Measurements from ENCODE around the gene PMS2.

Gene PMS2

GRCh38 chr7:6027806-6028365 is 19.0 kb upstream of the PMS2 start:
- no peak for DNase-seq (ENCODE audit: low read depth)
- in situ Hi-C loops (cut with HindIII; ENCODE audit: low sequenced_read_pairs) = no loop called here
- H3K4me3 ChIP-seq (ENCODE audit: low read depth, low read length) = no peak overlapping the region
- TF ChIP-seq CTCF (IDR thresholded peaks at IDR 0.05; ENCODE audit: low read depth, low read length, missing control alignments) = no peak

GRCh38 chr7:6026820-6027311 is 18.0 kb upstream of the PMS2 start:
- in situ Hi-C loops (cut with HindIII; ENCODE audit: low sequenced_read_pairs) = no loop called here
- no peak for DNase-seq (ENCODE audit: low read depth)
- no peak for TF ChIP-seq CTCF (IDR thresholded peaks at IDR 0.05; ENCODE audit: low read depth, low read length, missing control alignments)
- no peak overlapping the region for H3K4me3 ChIP-seq (ENCODE audit: low read depth, low read length)

GRCh38 chr7:6026011-6026819 is 17.4 kb upstream of the PMS2 start:
- no peak for DNase-seq (ENCODE audit: low read depth)
- in situ Hi-C loops (cut with HindIII; ENCODE audit: low sequenced_read_pairs) = no loop called here
- TF ChIP-seq CTCF (IDR thresholded peaks at IDR 0.05; ENCODE audit: low read depth, low read length, missing control alignments) = no peak
- H3K4me3 ChIP-seq (ENCODE audit: low read depth, low read length) = no peak overlapping the region

- in situ Hi-C loops (cut with HindIII; ENCODE audit: low sequenced_read_pairs) = no loop called here
- DNase-seq (ENCODE audit: low read depth) = no peak
- TF ChIP-seq CTCF (IDR thresholded peaks at IDR 0.05; ENCODE audit: low read depth, low read length, missing control alignments) = no peak
- H3K4me3 ChIP-seq (ENCODE audit: low read depth, low read length) = no peak overlapping the region
Observed at GRCh38 chr7:6023974-6024435, 15.2 kb upstream of the PMS2 start.

- no peak overlapping the region for H3K4me3 ChIP-seq (ENCODE audit: low read depth, low read length)
- DNase-seq (ENCODE audit: low read depth) = no peak
- in situ Hi-C loops (cut with HindIII; ENCODE audit: low sequenced_read_pairs) = no loop called here
- TF ChIP-seq CTCF (IDR thresholded peaks at IDR 0.05; ENCODE audit: low read depth, low read length, missing control alignments) = no peak
Observed at GRCh38 chr7:6022707-6023106, 13.9 kb upstream of the PMS2 start.

- TF ChIP-seq CTCF (IDR thresholded peaks at IDR 0.05; ENCODE audit: low read depth, low read length, missing control alignments) = no peak
- DNase-seq (ENCODE audit: low read depth) = no peak
- in situ Hi-C loops (cut with HindIII; ENCODE audit: low sequenced_read_pairs) = no loop called here
- H3K4me3 ChIP-seq (ENCODE audit: low read depth, low read length) = no peak overlapping the region
Observed at GRCh38 chr7:6020371-6021286, 11.8 kb upstream of the PMS2 start.
